Activated CD8-positive, alpha-beta T cell treated with anti-CD3 and anti-CD28 coated beads for 36 hours (primary cell): ENCODE measurements around the gene TBL1X. TPM values are rescaled to one million over a fixed set of nuclear protein-coding genes. Genes with fewer than 3 reads are reported as not detected.

Experiments
- ATAC-seq: fragments of 200-7000 bp; cut with Tn5 transposase; one replicate; pipeline ENCODE4 v1.10.0; 2021; ENCODE audit warnings: mild to moderate bottlenecking, moderate library complexity
- CTCF ChIA-PET: fragments of 350-600 bp; sonication (Branson Sonifier 250); formaldehyde crosslinking; loops from one replicate; lab custom pipeline; 2021; ENCODE audit warnings: antibody characterized with exemption; lab: Charles Lee
- POLR2A ChIA-PET: fragments of 350-600 bp; sonication (Branson Sonifier 250); formaldehyde crosslinking; loops from one replicate; lab custom pipeline; 2021; ENCODE audit warnings: antibody characterized with exemption; lab: Charles Lee
- DNase-seq: peaks from one replicate; pipeline ENCODE4 v3.0.0-alpha.2; 2020
- H3K27ac Mint-ChIP-seq: one replicate; pipeline ENCODE4 v1.8.0; 2021; ENCODE audit warnings: mild to moderate bottlenecking, mixed read lengths
- H3K27me3 Mint-ChIP-seq: one replicate; pipeline ENCODE4 v1.8.0; 2021; ENCODE audit warnings: mixed read lengths
- H3K36me3 Mint-ChIP-seq: one replicate; pipeline ENCODE4 v1.8.0; 2021; ENCODE audit warnings: low read depth, mixed read lengths
- H3K4me1 Mint-ChIP-seq: one replicate; pipeline ENCODE4 v1.8.0; 2021; ENCODE audit warnings: low read depth, mixed read lengths
- H3K4me3 Mint-ChIP-seq: one replicate; pipeline ENCODE4 v1.8.0; 2021; ENCODE audit warnings: mild to moderate bottlenecking, moderate library complexity, mixed read lengths
- H3K9me3 Mint-ChIP-seq: one replicate; pipeline ENCODE4 v1.8.0; 2021; ENCODE audit warnings: mixed read lengths
- intact Hi-C: fragments of 100-400 bp; cut with micrococcal nuclease; formaldehyde crosslinking; loops from one replicate; pipeline ENCODE4 v1.10.0; 2022
- total RNA-seq, 2 experiments: library from RNA; stranded (reverse); gene quantifications; one replicate each; pipeline ENCODE4 v1.2.3, GENCODE V29; 2021
- TF ChIP-seq, protein P1 (sequence below): fragments of 200-600 bp; IDR thresholded peaks from one replicate; pipeline ENCODE4 v1.8.0; 2022; ENCODE audit warnings: antibody characterized with exemption, mild to moderate bottlenecking

The TBL1X gene
- total RNA-seq, 2 experiments from 2014 or later: 28.9 to 32.0 TPM

DNA sequence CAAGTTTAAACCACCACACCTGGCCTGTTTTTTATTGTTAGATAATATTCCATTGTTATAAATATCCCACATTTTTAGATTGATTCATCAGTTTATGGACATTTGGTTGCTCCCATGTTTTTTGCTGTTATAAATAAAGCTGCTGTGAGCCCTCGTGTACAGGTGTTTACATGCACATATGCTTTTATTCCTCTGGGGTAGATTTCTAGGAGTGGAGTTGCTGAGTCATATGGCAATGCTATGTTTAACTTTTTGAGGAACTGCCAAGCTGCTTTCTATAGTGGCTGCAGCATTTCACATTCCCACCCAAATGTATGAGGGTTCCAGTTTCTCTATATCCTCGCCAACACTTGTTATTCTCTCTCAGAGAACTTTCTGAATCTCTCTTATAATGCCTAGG lies 90.5 kb downstream of the TBL1X start:
- H3K4me3 Mint-ChIP-seq: no peak overlapping the region
- peaks cover 1% of the 10 kb centered on the region for H3K36me3 Mint-ChIP-seq
- TF ChIP-seq, protein P1, sequence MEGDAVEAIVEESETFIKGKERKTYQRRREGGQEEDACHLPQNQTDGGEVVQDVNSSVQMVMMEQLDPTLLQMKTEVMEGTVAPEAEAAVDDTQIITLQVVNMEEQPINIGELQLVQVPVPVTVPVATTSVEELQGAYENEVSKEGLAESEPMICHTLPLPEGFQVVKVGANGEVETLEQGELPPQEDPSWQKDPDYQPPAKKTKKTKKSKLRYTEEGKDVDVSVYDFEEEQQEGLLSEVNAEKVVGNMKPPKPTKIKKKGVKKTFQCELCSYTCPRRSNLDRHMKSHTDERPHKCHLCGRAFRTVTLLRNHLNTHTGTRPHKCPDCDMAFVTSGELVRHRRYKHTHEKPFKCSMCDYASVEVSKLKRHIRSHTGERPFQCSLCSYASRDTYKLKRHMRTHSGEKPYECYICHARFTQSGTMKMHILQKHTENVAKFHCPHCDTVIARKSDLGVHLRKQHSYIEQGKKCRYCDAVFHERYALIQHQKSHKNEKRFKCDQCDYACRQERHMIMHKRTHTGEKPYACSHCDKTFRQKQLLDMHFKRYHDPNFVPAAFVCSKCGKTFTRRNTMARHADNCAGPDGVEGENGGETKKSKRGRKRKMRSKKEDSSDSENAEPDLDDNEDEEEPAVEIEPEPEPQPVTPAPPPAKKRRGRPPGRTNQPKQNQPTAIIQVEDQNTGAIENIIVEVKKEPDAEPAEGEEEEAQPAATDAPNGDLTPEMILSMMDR: no peak
- ChIA-PET POLR2A (no interaction called here), CTCF (no interaction called here)
- no peak overlapping the region for H3K27ac Mint-ChIP-seq
- no peak for ATAC-seq
- H3K4me1 Mint-ChIP-seq: peaks cover 20% of the 10 kb centered on the region
- H3K27me3 Mint-ChIP-seq: no peaks in the 10 kb centered on the region
- no peaks in the 10 kb centered on the region for H3K9me3 Mint-ChIP-seq
- no peak for DNase-seq
- intact Hi-C loops: no loop called here

DNA sequence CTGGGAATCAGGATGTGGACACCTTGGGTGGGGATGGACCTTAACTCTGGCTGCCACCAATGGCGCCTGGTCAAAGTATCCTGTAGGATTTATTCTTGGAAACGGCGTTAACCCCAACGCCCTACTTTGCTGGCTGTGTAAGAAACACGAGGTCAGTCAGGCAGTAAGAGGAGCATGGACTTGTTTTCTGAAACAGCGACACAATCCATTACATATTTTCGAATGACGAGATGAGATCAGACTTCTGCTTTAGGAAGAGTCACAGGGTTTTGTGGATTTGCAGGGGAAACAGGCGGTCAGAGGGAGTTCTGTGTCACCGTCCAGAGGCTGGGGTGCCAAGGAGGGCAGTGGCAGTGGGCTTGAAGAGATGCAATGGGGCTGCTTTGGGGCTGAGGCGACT lies 92.2 kb downstream of the TBL1X start:
- no peaks in the 10 kb centered on the region for H3K27me3 Mint-ChIP-seq
- DNase-seq: no peak
- TF ChIP-seq, protein P1: no peak
- POLR2A ChIA-PET: no interaction called here
- intact Hi-C loops: no loop called here
- H3K4me1 Mint-ChIP-seq: peaks cover 28% of the 10 kb centered on the region
- no peak overlapping the region for H3K27ac Mint-ChIP-seq
- CTCF ChIA-PET: no interaction called here
- peaks cover 4% of the 10 kb centered on the region for H3K36me3 Mint-ChIP-seq
- no peaks in the 10 kb centered on the region for H3K9me3 Mint-ChIP-seq
- H3K4me3 Mint-ChIP-seq: no peak overlapping the region
- no peak for ATAC-seq

DNA sequence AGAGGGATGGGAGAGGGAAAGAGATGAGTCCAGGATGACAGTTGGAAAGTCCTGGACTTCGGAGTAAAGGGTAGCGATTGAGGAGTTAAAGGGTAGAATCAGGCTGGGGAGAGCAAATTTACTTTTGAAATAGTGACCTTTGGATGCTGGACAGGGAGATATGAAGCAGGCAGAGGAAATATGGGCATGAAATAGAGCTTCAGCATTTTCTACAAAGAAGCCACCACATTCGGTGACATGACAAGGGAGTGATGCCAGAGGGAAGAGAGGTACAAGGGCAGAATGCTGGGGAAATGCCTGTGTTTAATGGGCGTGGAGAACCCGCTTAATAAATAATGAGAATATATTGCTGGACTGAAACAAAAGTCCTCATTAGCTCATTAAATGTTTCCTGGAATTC lies 92.7 kb downstream of the TBL1X start:
- DNase-seq (no peak), ATAC-seq (no peak)
- Mint-ChIP-seq H3K36me3 (peaks cover 2% of the 10 kb centered on the region), H3K4me3 (no peak overlapping the region), H3K9me3 (no peaks in the 10 kb centered on the region), H3K4me1 (peaks cover 25% of the 10 kb centered on the region), H3K27ac (no peak overlapping the region), H3K27me3 (no peaks in the 10 kb centered on the region)
- intact Hi-C loops: no loop called here
- ChIA-PET CTCF (no interaction called here), POLR2A (no interaction called here)
- TF ChIP-seq, protein P1: no peak

DNA sequence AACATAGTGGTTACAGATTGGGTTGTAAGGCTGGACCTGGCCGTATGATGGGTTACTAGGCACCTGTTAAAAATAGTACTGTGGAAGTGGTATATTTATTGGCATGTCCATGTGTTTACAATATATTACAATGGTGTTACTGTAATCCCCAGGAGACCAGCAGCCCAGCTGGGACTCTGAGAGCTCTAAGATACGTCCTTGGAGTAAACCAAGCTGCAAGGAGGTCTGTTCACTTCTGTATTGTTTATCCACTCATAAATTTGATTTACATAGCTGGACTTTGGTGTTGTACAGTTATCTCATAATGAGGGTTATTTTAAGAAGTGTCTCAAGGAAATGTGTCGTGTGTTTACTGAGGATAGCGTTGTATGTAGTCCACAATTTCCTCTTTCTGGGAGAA lies 93.8 kb downstream of the TBL1X start:
- POLR2A ChIA-PET: no interaction called here
- intact Hi-C loops: no loop called here
- CTCF ChIA-PET: no interaction called here
- ATAC-seq (no peak), DNase-seq (no peak)
- H3K36me3 Mint-ChIP-seq: peaks cover 2% of the 10 kb centered on the region
- H3K4me3 Mint-ChIP-seq: no peak overlapping the region
- no peaks in the 10 kb centered on the region for H3K9me3 Mint-ChIP-seq
- H3K27me3 Mint-ChIP-seq: no peaks in the 10 kb centered on the region
- H3K4me1 Mint-ChIP-seq: peaks cover 25% of the 10 kb centered on the region
- H3K27ac Mint-ChIP-seq: no peak overlapping the region
- TF ChIP-seq, protein P1: no peak

DNA sequence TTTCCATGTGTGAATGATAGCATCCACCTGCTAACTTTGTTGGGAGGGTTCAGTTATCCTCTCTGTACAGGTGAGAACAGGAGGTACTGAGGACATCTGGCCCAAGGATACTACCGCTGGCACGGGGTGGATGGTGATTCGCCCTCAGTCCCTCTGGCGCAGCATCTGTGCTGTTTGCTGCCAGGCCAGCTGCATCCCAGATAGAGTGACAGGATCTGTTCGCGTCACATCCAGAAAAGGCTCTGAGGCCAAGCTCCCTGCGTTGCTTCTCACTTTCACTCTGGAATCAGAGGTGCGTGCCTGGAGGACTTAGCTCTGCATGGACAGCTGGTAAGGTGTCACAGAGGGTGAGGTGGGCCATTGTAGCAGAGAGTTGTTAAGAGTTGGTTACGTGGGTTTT lies 95.4 kb downstream of the TBL1X start:
- no peak for DNase-seq
- Mint-ChIP-seq H3K4me1 (peaks cover 25% of the 10 kb centered on the region), H3K27ac (no peak overlapping the region), H3K4me3 (no peak overlapping the region), H3K9me3 (no peaks in the 10 kb centered on the region), H3K27me3 (no peaks in the 10 kb centered on the region), H3K36me3 (peaks cover 2% of the 10 kb centered on the region)
- POLR2A ChIA-PET: no interaction called here
- no peak for ATAC-seq
- TF ChIP-seq, protein P1: no peak
- CTCF ChIA-PET: no interaction called here
- intact Hi-C loops: no loop called here
